Gastrocnemius medialis (tissue), 4 donors: ENCODE data around the gene DUSP12. TPM values are rescaled to one million over a fixed set of nuclear protein-coding genes. Genes with fewer than 3 reads are reported as not detected.

Experiments used
- ATAC-seq, 2 donors: fragments of 150-250 bp; one replicate each; pipeline ENCODE4 v1.9.1; 2016
- DNase-seq, 2 donors: peaks; one replicate each; pipeline ENCODE4 v3.0.0-alpha.2; 2019
- H3K27ac ChIP-seq, 4 donors: fragments of 200-600 bp; sonication (generic); 1 replicate in 1 of 4; 2 replicates in 3 of 4; pipeline ENCODE4 v1.5.1; 2016 to 2018; ENCODE audit warnings: mild to moderate bottlenecking in 2 of 4, moderate library complexity in 1 of 4
- H3K27me3 ChIP-seq, 3 donors: fragments of 200-600 bp; sonication (generic) in 2 of 3; 1 replicate in 1 of 3; 2 replicates in 2 of 3; pipeline versions ENCODE4 v1.5.1 to v1.6.0; 2016 to 2019; ENCODE audit warnings: mild to moderate bottlenecking in 1 of 3, moderate library complexity in 1 of 3
- H3K36me3 ChIP-seq, 2 donors: fragments of 200-600 bp; sonication (generic) in 1 of 2; one replicate each; pipeline ENCODE4 v1.5.1; 2017 to 2018
- H3K4me1 ChIP-seq, 2 donors: fragments of 200-600 bp; sonication (generic) in 1 of 2; one replicate each; pipeline ENCODE4 v1.5.1; 2016 to 2017; ENCODE audit warnings: mild to moderate bottlenecking in 2 of 2
- H3K4me3 ChIP-seq, 4 donors: fragments of 200-600 bp; sonication (generic) in 3 of 4; 1 replicate in 1 of 4; 2 replicates in 3 of 4; pipeline ENCODE4 v1.5.1; 2016 to 2019; ENCODE audit warnings: mild to moderate bottlenecking in 2 of 4
- H3K9me3 ChIP-seq, 3 donors: fragments of 200-600 bp; sonication (generic) in 2 of 3; 1 replicate in 1 of 3; 2 replicates in 2 of 3; pipeline ENCODE4 v1.5.1; 2016 to 2019
- CTCF ChIP-seq, 5 experiments: fragments of 450-650 bp in 3 of 5; fragments of 200-600 bp in 2 of 5; sonication (generic) in 2 of 5; IDR thresholded peaks in 4 of 5; conservative IDR thresholded peaks in 1 of 5; 1 replicate in 4 of 5; 2 replicates in 1 of 5; pipeline ENCODE4 v1.5.1; 2016 to 2019; ENCODE audit warnings: antibody characterized with exemption in 5 of 5, mild to moderate bottlenecking in 3 of 5, moderate library complexity in 3 of 5
- POLR2A ChIP-seq, 2 donors: fragments of 450-650 bp; IDR thresholded peaks; one replicate each; pipeline ENCODE4 v1.6.1; 2017; ENCODE audit warnings: antibody characterized with exemption in 2 of 2, mild to moderate bottlenecking in 2 of 2, moderate library complexity in 2 of 2
- in situ Hi-C, 4 donors: fragments of 200-750 bp; cut with MboI; loops; one replicate each; pipeline versions ENCODE4 v1.15.0 to v1.8.0; 2017; ENCODE audit warnings: low sequenced_read_pairs in 4 of 4
- intact Hi-C: fragments of 100-400 bp; cut with DNase I; formaldehyde crosslinking; loops from one replicate; pipeline ENCODE4 v1.15.1; 2023; ENCODE audit warnings: low total_unique reads
- total RNA-seq, 4 donors: library from RNA; depleted of rRNA; stranded (reverse); fragments of >200 nt; gene quantifications; one replicate each; pipeline versions ENCODE4 v1.1.0 to v1.2.3, GENCODE V29; 2016

The DUSP12 gene
- total RNA-seq, 4 donors from 2014 or later, result 5.0 to 15.0 (median 10.0) TPM

GRCh38 chr1:161718559-161719324 is 30.8 kb upstream of the DUSP12 start:
- peaks cover 0 to 9% (median 6%) of the 10 kb centered on the region in 3 donors for H3K27me3 ChIP-seq

GRCh38 chr1:161719325-161719611 is 30.3 kb upstream of the DUSP12 start:
- in situ Hi-C loops, result no loop called here
- no peak for ATAC-seq
- Histone ChIP-seq H3K36me3 (no peaks in the 10 kb centered on the region), H3K4me1 (no peaks in the 10 kb centered on the region), H3K9me3 (no peaks in the 10 kb centered on the region), H3K4me3 (no peak overlapping the region), H3K27me3 (peaks cover 0 to 9% (median 6%) of the 10 kb centered on the region in 3 donors), H3K27ac (no peak overlapping the region)
- TF ChIP-seq CTCF (IDR thresholded peaks at IDR 0.05 in 4 of 5, conservative IDR thresholded peaks at IDR 0.05 in 1 of 5) (no peak), POLR2A (IDR thresholded peaks at IDR 0.05) (no peak)
- intact Hi-C loops, result no loop called here
- no peak for DNase-seq

More at GRCh38 chr1:161718559-161719324, 30.8 kb upstream of the DUSP12 start:
- Histone ChIP-seq H3K9me3 (no peaks in the 10 kb centered on the region), H3K36me3 (no peaks in the 10 kb centered on the region), H3K27ac (no peak overlapping the region), H3K4me1 (no peaks in the 10 kb centered on the region), H3K4me3 (no peak overlapping the region)
- DNase-seq (no peak), ATAC-seq (no peak)
- TF ChIP-seq POLR2A (IDR thresholded peaks at IDR 0.05), result no peak
- no peak for TF ChIP-seq CTCF (IDR thresholded peaks at IDR 0.05 in 4 of 5, conservative IDR thresholded peaks at IDR 0.05 in 1 of 5)
- in situ Hi-C loops (no loop called here), intact Hi-C loops (no loop called here)

DNA sequence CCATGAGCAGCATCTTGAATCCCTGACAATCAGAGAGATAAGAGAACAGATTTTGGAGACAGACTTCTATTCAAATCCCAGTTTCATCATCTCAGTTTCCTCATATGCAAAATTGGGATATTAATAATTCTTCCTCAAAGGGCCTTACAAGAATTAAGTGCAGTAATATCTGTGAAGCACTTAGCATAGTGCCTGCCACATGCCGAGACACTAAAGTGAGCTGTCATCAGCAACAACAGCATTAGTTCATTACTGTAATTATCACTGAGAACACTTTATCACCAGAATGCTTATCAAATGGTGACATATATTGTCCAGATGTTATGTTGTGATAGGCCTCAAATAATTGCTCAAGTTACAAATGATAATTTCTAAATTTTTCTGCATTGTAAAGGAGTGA is 29.2 kb upstream of the DUSP12 start:
- in situ Hi-C loops, result no loop called here

DNA sequence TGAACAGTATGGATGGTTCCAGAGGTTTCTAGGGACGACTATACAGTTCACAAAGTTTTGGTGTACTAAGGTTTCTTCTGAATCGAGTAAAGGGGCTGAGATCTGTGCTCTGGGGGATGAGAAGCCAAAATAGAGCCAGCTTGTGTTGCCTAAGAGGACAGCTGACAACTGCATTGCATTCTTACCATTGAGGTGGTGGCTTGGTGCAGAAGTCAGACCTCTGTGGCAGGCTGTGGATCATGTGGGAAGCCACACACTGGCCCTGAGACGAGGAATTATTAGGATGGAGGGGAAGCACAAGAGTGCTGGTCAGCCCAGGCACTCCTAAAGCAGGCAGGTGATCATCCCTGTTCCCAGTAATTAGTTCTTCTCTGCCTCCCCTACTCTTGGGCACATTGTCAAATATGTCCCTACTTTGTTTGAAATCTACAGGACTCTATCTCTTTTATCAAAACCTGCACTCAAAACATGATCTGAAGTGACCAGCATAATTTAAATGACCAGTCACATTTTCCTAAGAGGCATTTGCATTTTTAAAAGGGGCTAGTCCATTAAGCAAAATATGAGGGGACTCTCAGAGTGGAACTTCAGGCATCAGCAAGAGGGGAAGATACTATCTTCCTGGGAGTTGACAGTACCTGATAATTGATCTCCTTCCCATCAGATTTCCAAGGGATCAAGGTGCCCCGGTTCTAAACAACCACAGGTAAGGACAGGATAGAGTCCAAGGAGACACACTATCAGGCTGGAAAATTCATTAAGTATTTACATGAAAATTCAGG is 28.4 kb upstream of the DUSP12 start, which contains the start of gene FCRLB:
Gene FCRLB (plus strand): TSS at position 589 of the 782 bp plus-strand sequence. CDS start 1,129 bp downstream, outside the sequence.
- H3K9me3 ChIP-seq, result no peaks in the 10 kb centered on the region
- peaks cover 4 to 23% (median 16%) of the 10 kb centered on the region in 3 donors for H3K27me3 ChIP-seq
- H3K36me3 ChIP-seq, result no peaks in the 10 kb centered on the region
- H3K4me3 ChIP-seq, result no peak within 1 kb of the TSS
- in situ Hi-C loops, result no loop called here
- TF ChIP-seq CTCF (IDR thresholded peaks at IDR 0.05 in 4 of 5, conservative IDR thresholded peaks at IDR 0.05 in 1 of 5) (no peak), POLR2A (IDR thresholded peaks at IDR 0.05) (no peak)
- ATAC-seq (no peak), DNase-seq (no peak)
- no peak within 1 kb of the TSS for H3K27ac ChIP-seq
- H3K4me1 ChIP-seq, result peaks cover 0 to 8% of the 10 kb centered on the region in 2 donors
- intact Hi-C loops, result no loop called here

More for the DNA sequence above, 29.2 kb upstream of the DUSP12 start:
- no peak for TF ChIP-seq POLR2A (IDR thresholded peaks at IDR 0.05)
- no peak for TF ChIP-seq CTCF (IDR thresholded peaks at IDR 0.05 in 4 of 5, conservative IDR thresholded peaks at IDR 0.05 in 1 of 5)
- no peak for ATAC-seq
- H3K27ac ChIP-seq, result no peak overlapping the region
- H3K36me3 ChIP-seq, result no peaks in the 10 kb centered on the region
- H3K4me3 ChIP-seq, result no peak overlapping the region
- intact Hi-C loops, result no loop called here
- no peak for DNase-seq
- H3K4me1 ChIP-seq, result peaks cover 0 to under 1% of the 10 kb centered on the region in 2 donors
- no peaks in the 10 kb centered on the region for H3K9me3 ChIP-seq
- H3K27me3 ChIP-seq, result peaks cover 4 to 18% (median 14%) of the 10 kb centered on the region in 3 donors
